Memory B cell (primary cell): ENCODE results near the gene EFCC1.

Experiments used
- ATAC-seq: fragments of 150-1000 bp; cut with Tn5 transposase; 2 replicates; pipeline ENCODE4 v1.10.0; 2021; ENCODE audit warnings: low read depth, mild to moderate bottlenecking, moderate library complexity
- DNase-seq, 2 donors: peaks; one replicate each; pipeline ENCODE4 v3.0.0; 2022; ENCODE audit warnings: low spot score in 2 of 2
- H3K27ac Mint-ChIP-seq: one replicate; pipeline ENCODE4 v1.8.0; 2022; ENCODE audit warnings: mild to moderate bottlenecking, moderate library complexity, mixed read lengths
- H3K27me3 Mint-ChIP-seq: one replicate; pipeline ENCODE4 v1.8.0; 2022; ENCODE audit warnings: mixed read lengths
- H3K36me3 Mint-ChIP-seq: one replicate; pipeline ENCODE4 v1.8.0; 2022; ENCODE audit warnings: mild to moderate bottlenecking, mixed read lengths
- H3K4me1 Mint-ChIP-seq: one replicate; pipeline ENCODE4 v1.8.0; 2022; ENCODE audit warnings: mixed read lengths
- H3K4me3 Mint-ChIP-seq: one replicate; pipeline ENCODE4 v1.8.0; 2022; ENCODE audit warnings: mild to moderate bottlenecking, moderate library complexity, mixed read lengths
- H3K9me3 Mint-ChIP-seq: one replicate; pipeline ENCODE4 v1.8.0; 2022; ENCODE audit warnings: mixed read lengths

Gene EFCC1

GRCh38 chr3:128987302-128988100 is 13.6 kb upstream of the EFCC1 start:
- no peak for ATAC-seq

GRCh38 chr3:128988286-128988685 is 12.8 kb upstream of the EFCC1 start:
- H3K27me3 Mint-ChIP-seq = peaks cover 3% of the 10 kb centered on the region
- DNase-seq (no peak), ATAC-seq (no peak)
- peaks cover under 1% of the 10 kb centered on the region for H3K4me1 Mint-ChIP-seq
- no peaks in the 10 kb centered on the region for H3K9me3 Mint-ChIP-seq
- no peaks in the 10 kb centered on the region for H3K36me3 Mint-ChIP-seq
- no peak overlapping the region for H3K4me3 Mint-ChIP-seq
- H3K27ac Mint-ChIP-seq = no peak overlapping the region

More at GRCh38 chr3:128987302-128988100, 13.6 kb upstream of the EFCC1 start:
- Mint-ChIP-seq H3K36me3 (no peaks in the 10 kb centered on the region), H3K27me3 (peaks cover 3% of the 10 kb centered on the region), H3K9me3 (no peaks in the 10 kb centered on the region), H3K4me1 (no peaks in the 10 kb centered on the region), H3K27ac (no peak overlapping the region), H3K4me3 (no peak overlapping the region)
- no peak for DNase-seq

GRCh38 chr3:128991355-128991895 is 9.7 kb upstream of the EFCC1 start:
- Mint-ChIP-seq H3K9me3 (no peaks in the 10 kb centered on the region), H3K27me3 (peaks cover 3% of the 10 kb centered on the region), H3K27ac (no peak overlapping the region), H3K36me3 (no peaks in the 10 kb centered on the region), H3K4me3 (no peak overlapping the region), H3K4me1 (peaks cover 12% of the 10 kb centered on the region)
- no peak for ATAC-seq
- no peak for DNase-seq

- Mint-ChIP-seq H3K36me3 (no peaks in the 10 kb centered on the region), H3K27ac (peak overlapping the region; percentile 90), H3K27me3 (peaks cover 9% of the 10 kb centered on the region), H3K4me1 (peaks cover 12% of the 10 kb centered on the region), H3K4me3 (peak overlapping the region; percentile 80), H3K9me3 (no peaks in the 10 kb centered on the region)
- ATAC-seq = no peak
- no peak for DNase-seq
These were observed 8.1 kb upstream of the EFCC1 start for GRCh38 chr3:128992926-128993460.

DNA sequence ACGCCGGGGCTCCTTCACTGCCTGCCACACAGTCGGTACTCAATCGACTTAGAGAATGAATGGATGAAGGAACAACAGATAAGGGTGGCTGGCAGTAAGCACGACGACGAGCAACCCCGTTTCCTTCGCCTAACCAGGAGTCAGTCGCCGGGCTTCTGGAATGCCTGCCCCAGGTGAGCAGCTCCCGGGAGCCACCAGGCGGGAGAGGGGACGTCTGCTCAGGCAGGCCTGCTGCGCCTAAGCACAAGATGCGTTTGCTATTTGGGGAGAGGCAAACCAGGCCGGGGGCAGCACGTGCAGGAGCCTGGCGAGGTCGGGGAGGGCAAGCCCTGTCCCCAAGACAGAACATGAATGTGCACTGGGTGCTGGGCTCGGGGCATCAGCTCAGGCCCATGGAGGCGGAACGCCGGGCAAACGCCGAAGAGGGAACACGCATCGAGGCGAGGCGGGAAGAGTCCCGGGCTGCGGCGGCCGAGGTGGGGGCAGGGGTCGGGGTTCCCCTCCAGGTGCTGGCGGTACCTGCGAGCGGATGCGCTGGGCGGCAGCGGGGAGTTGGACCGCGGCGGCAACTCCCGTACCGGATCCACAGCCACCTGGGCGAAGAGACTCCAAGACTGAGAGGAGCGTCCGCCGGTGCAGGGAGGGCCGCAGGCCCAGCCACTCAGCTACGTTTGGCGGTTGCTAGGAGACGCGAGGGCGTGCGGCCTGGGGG is 7.5 kb upstream of the EFCC1 start, which contains the start of gene CFAP92:
CFAP92 (minus strand) TSS at position 616 of the 712 bp plus-strand sequence. CDS start 772 bp downstream, outside the sequence.
- ATAC-seq (peak; percentile 95), DNase-seq (peak; percentile 87 to 91)
- Mint-ChIP-seq H3K9me3 (no peaks in the 10 kb centered on the region), H3K27ac (peak within 1 kb of the TSS; percentile 90), H3K36me3 (no peaks in the 10 kb centered on the region), H3K4me1 (peaks cover 12% of the 10 kb centered on the region), H3K27me3 (peaks cover 11% of the 10 kb centered on the region), H3K4me3 (peak within 1 kb of the TSS; percentile 80)

GRCh38 chr3:128994173-128994512 is 7.0 kb upstream of the EFCC1 start:
- no peak for DNase-seq
- no peak for ATAC-seq
- peak overlapping the region; percentile 90 for H3K27ac Mint-ChIP-seq

GRCh38 chr3:128994581-128995546 is 6.2 kb upstream of the EFCC1 start:
- peaks cover 11% of the 10 kb centered on the region for H3K27me3 Mint-ChIP-seq
- H3K9me3 Mint-ChIP-seq = no peaks in the 10 kb centered on the region
- peak overlapping the region; percentile 80 for H3K4me3 Mint-ChIP-seq
- DNase-seq (no peak), ATAC-seq (no peak)
- H3K36me3 Mint-ChIP-seq = no peaks in the 10 kb centered on the region
- peak overlapping the region; percentile 90 for H3K27ac Mint-ChIP-seq
- peaks cover 12% of the 10 kb centered on the region for H3K4me1 Mint-ChIP-seq

More at GRCh38 chr3:128994173-128994512, 7.0 kb upstream of the EFCC1 start:
- peak overlapping the region; percentile 80 for H3K4me3 Mint-ChIP-seq
- H3K27me3 Mint-ChIP-seq = peaks cover 11% of the 10 kb centered on the region
- H3K36me3 Mint-ChIP-seq = no peaks in the 10 kb centered on the region
- peaks cover 12% of the 10 kb centered on the region for H3K4me1 Mint-ChIP-seq
- no peaks in the 10 kb centered on the region for H3K9me3 Mint-ChIP-seq

- Mint-ChIP-seq H3K27ac (no peak overlapping the region), H3K4me1 (peaks cover 12% of the 10 kb centered on the region)
These were observed 5.4 kb upstream of the EFCC1 start for GRCh38 chr3:128995737-128996136.

DNA sequence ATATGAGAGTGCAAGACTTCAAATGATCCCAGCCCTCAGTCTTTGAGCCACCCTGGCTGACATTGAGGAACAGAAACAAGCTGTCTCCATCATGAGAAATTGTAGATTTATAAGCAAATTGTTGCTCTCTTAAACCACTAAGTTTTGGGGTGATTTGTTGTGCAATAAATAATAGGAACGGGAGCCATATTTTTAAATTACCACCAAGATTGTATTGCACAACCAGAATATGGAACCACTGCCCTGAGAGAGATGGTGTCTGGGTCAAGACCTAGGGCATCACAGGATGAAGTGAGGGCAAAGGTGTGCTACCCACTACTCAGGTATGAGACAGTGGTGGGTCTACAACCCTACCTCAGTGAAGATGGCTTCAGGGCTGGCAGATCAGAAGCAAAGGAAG is 4.9 kb upstream of the EFCC1 start:
- Mint-ChIP-seq H3K4me3 (no peak overlapping the region), H3K27ac (no peak overlapping the region), H3K4me1 (peaks cover 12% of the 10 kb centered on the region), H3K27me3 (peaks cover 18% of the 10 kb centered on the region), H3K36me3 (no peaks in the 10 kb centered on the region), H3K9me3 (no peaks in the 10 kb centered on the region)
- ATAC-seq (no peak), DNase-seq (no peak)

More at GRCh38 chr3:128995737-128996136, 5.4 kb upstream of the EFCC1 start:
- ATAC-seq (no peak), DNase-seq (no peak)
- H3K36me3 Mint-ChIP-seq = no peaks in the 10 kb centered on the region
- no peaks in the 10 kb centered on the region for H3K9me3 Mint-ChIP-seq
- no peak overlapping the region for H3K4me3 Mint-ChIP-seq
- peaks cover 16% of the 10 kb centered on the region for H3K27me3 Mint-ChIP-seq

GRCh38 chr3:128996726-128997125 is 4.4 kb upstream of the EFCC1 start:
- H3K27me3 Mint-ChIP-seq = peaks cover 18% of the 10 kb centered on the region
- H3K36me3 Mint-ChIP-seq = no peaks in the 10 kb centered on the region
- H3K4me3 Mint-ChIP-seq = no peak overlapping the region
- no peaks in the 10 kb centered on the region for H3K9me3 Mint-ChIP-seq
- H3K27ac Mint-ChIP-seq = no peak overlapping the region
- no peak for ATAC-seq
- DNase-seq = no peak
- peaks cover 12% of the 10 kb centered on the region for H3K4me1 Mint-ChIP-seq

DNA sequence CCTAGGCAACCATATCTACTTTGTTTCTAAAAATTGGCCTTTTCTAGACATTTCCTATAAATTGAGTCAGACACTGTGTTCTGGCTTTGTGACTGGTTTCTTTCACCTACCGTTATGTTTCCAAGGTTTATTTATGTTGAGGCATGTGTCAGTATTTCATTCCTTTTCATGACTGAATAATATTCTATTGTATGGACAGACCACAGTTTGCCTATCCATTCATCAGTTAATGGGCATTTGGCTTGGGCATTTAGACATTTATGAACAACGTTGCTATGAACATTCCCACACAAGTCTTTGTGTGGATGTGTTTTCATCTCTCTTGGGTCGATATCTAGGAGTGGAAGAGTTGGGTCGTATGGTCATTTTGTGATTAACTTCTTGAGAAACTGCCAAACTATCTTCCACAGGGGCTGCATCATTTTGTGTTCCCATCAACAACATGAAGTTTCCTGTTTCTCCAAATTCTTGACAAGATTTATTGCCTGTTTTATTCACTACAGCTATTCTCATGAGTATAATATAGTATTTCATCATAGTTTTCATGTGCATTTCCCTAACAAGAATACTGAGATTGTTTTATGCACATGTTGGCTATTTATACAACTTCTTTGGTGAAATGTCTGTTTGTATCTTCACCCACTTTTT is 3.5 kb upstream of the EFCC1 start:
- Mint-ChIP-seq H3K4me3 (no peak overlapping the region), H3K9me3 (no peaks in the 10 kb centered on the region), H3K27me3 (peaks cover 24% of the 10 kb centered on the region), H3K36me3 (no peaks in the 10 kb centered on the region), H3K4me1 (peaks cover 19% of the 10 kb centered on the region), H3K27ac (no peak overlapping the region)
- ATAC-seq = no peak
- no peak for DNase-seq

DNA sequence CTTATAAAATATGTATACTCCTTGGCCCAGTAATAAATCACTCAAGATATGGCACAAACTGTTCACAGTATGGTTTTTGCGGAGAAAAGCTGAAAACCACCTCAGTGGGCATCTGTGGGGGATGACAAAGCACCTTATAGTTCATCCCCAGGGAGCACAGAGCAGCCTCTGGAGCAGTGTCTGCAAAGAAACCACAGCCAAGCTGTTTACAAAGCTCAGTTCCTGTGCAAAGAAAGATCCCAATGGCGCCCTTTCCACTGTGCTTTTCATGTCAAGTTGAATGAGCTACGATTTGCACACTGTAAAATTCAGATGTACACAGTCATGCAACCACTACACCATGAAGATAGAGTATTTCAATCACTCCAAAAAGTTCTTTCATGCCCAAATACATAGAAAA is 2.5 kb upstream of the EFCC1 start:
- Mint-ChIP-seq H3K27ac (no peak overlapping the region), H3K4me3 (no peak overlapping the region), H3K4me1 (peaks cover 21% of the 10 kb centered on the region), H3K9me3 (no peaks in the 10 kb centered on the region), H3K27me3 (peaks cover 31% of the 10 kb centered on the region), H3K36me3 (no peaks in the 10 kb centered on the region)
- DNase-seq (no peak), ATAC-seq (no peak)

GRCh38 chr3:128999102-128999501 is 2.0 kb upstream of the EFCC1 start:
- no peak overlapping the region for H3K27ac Mint-ChIP-seq
- no peak overlapping the region for H3K4me3 Mint-ChIP-seq
- no peaks in the 10 kb centered on the region for H3K36me3 Mint-ChIP-seq
- ATAC-seq (no peak), DNase-seq (no peak)
- H3K27me3 Mint-ChIP-seq = peaks cover 33% of the 10 kb centered on the region
- no peaks in the 10 kb centered on the region for H3K9me3 Mint-ChIP-seq
- peaks cover 22% of the 10 kb centered on the region for H3K4me1 Mint-ChIP-seq
